Measurements from ENCODE around the gene SLC35B2. TPM values are rescaled to one million over a fixed set of nuclear protein-coding genes. Genes with fewer than 3 reads are reported as not detected.

The SLC35B2 gene
- total and polyA plus RNA-seq, 2 donors (not counting 1 experiment from before 2014, with no cell fraction given), result 88.4 to 89.4 TPM

- Histone ChIP-seq H3K4me1 (ENCODE audit: control insufficient read depth, extremely low read depth, insufficient read depth, low read length) (peaks cover 5% of the 10 kb centered on the region), H3K79me2 (ENCODE audit: control insufficient read depth, insufficient read depth, low read length) (no peaks in the 10 kb centered on the region), H3K27me3 (ENCODE audit: control insufficient read depth, insufficient read depth, low read length) (peaks cover 23% of the 10 kb centered on the region), H2AFZ (ENCODE audit: low read length) (peak within 1 kb of the TSS; percentile 18), H3K4me3 (replicated peaks in 1 of 4; ENCODE audit: control extremely low read depth in 1 of 4, insufficient read depth in 1 of 4, low read depth in 3 of 4, low read length in 4 of 4) (peak within 1 kb of the TSS; percentile 59 to 86 (median 72)), H3K36me3 (ENCODE audit: control insufficient read depth, insufficient read depth, low read length) (peaks cover under 1% of the 10 kb centered on the region), H3K27ac (ENCODE audit: insufficient read depth, low read length) (peak within 1 kb of the TSS; percentile 50), H3K4me2 (ENCODE audit: extremely low read depth, insufficient read depth, low read length) (peak within 1 kb of the TSS; percentile 99), H3K9ac (ENCODE audit: insufficient read depth, low read length) (peak within 1 kb of the TSS; percentile 80), H3K9me3 (ENCODE audit: control insufficient read depth, insufficient read depth, low read depth, low read length) (no peaks in the 10 kb centered on the region), H4K20me1 (ENCODE audit: control insufficient read depth, extremely low read depth, insufficient read depth, low read length) (peaks cover 2% of the 10 kb centered on the region)
- TF ChIP-seq CTCF (conservative IDR thresholded peaks at IDR 0.05 in 1 of 2, IDR thresholded peaks at IDR 0.05 in 1 of 2; ENCODE audit: low read depth in 1 of 2, low read length in 2 of 2) (no peak), EZH2 (IDR thresholded peaks at IDR 0.05; ENCODE audit: low read length, missing control alignments) (no peak)
- DNase-seq (ENCODE audit: low read depth in 2 of 2), result peak; percentile 84 to 88
Measured at GRCh38 chr6:44265007-44265721, 7.8 kb upstream of the SLC35B2 start, which contains the start of gene NFKBIE. TSS of gene NFKBIE (minus strand) at chr6:44265551. CDS start at chr6:44265346, 205 bp downstream.

- TF ChIP-seq EZH2 (IDR thresholded peaks at IDR 0.05; ENCODE audit: low read length, missing control alignments) (no peak), CTCF (conservative IDR thresholded peaks at IDR 0.05 in 1 of 2, IDR thresholded peaks at IDR 0.05 in 1 of 2; ENCODE audit: low read depth in 1 of 2, low read length in 2 of 2) (no peak)
- no peak for DNase-seq (ENCODE audit: low read depth in 2 of 2)
- H3K4me2 ChIP-seq (ENCODE audit: extremely low read depth, insufficient read depth, low read length), result peak overlapping the region; percentile 99
- H3K4me3 ChIP-seq (replicated peaks in 1 of 4; ENCODE audit: control extremely low read depth in 1 of 4, insufficient read depth in 1 of 4, low read depth in 3 of 4, low read length in 4 of 4), result peak overlapping the region; percentile 59 to 86 (median 72)
- H3K9me3 ChIP-seq (ENCODE audit: control insufficient read depth, insufficient read depth, low read depth, low read length), result no peaks in the 10 kb centered on the region
- H3K9ac ChIP-seq (ENCODE audit: insufficient read depth, low read length), result peak overlapping the region; percentile 80
- H3K4me1 ChIP-seq (ENCODE audit: control insufficient read depth, extremely low read depth, insufficient read depth, low read length), result peaks cover 5% of the 10 kb centered on the region
- no peaks in the 10 kb centered on the region for H3K79me2 ChIP-seq (ENCODE audit: control insufficient read depth, insufficient read depth, low read length)
- peak overlapping the region; percentile 50 for H3K27ac ChIP-seq (ENCODE audit: insufficient read depth, low read length)
- H3K36me3 ChIP-seq (ENCODE audit: control insufficient read depth, insufficient read depth, low read length), result peaks cover 2% of the 10 kb centered on the region
- H2AFZ ChIP-seq (ENCODE audit: low read length), result peak overlapping the region; percentile 18
- peaks cover 15% of the 10 kb centered on the region for H3K27me3 ChIP-seq (ENCODE audit: control insufficient read depth, insufficient read depth, low read length)
- H4K20me1 ChIP-seq (ENCODE audit: control insufficient read depth, extremely low read depth, insufficient read depth, low read length), result peaks cover 1% of the 10 kb centered on the region
Measured at GRCh38 chr6:44264154-44265006, 7.1 kb upstream of the SLC35B2 start.
